Mammary epithelial cell (primary cell): ENCODE results near the gene RFXAP.

Source experiments
- EZH2 ChIP-seq: IDR thresholded peaks from 2 replicates; pipeline ENCODE4 v1.6.1; 2012; ENCODE audit warnings: low read length, inconsistent platforms, borderline replicate concordance
- TF ChIP-seq, protein P1 (sequence below), 2 donors: IDR thresholded peaks in 1 of 2; conservative IDR thresholded peaks in 1 of 2; 2 replicates each; pipeline ENCODE4 v1.5.1; 2011 to 2012; ENCODE audit warnings: inconsistent platforms in 2 of 2, low read length in 2 of 2, mild to moderate bottlenecking in 2 of 2, control low read depth in 1 of 2, low read depth in 1 of 2; ENCODE audit not compliant: insufficient read depth in 1 of 2; ENCODE audit errors: extremely low read depth in 1 of 2

DNA sequence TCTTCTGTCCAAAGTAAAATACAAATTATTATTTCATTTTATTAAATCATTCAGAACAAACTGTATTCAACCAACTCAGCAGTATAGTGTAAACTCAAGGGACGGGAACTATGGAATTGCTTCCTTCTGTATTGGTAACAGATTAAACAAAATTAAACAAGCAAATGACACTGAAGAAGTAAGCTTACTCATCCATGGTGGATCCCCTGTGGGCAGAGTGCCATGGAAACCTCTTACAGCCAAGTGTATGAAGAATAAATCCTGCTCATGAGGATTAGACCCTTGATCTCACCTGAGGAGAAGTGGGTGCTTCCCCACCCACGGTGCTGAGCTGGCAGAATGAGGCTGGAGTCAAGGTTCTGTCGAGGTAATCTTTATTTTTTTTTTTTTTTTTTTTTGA is 18.0 kb upstream of the RFXAP start:
- TF ChIP-seq, protein P1, sequence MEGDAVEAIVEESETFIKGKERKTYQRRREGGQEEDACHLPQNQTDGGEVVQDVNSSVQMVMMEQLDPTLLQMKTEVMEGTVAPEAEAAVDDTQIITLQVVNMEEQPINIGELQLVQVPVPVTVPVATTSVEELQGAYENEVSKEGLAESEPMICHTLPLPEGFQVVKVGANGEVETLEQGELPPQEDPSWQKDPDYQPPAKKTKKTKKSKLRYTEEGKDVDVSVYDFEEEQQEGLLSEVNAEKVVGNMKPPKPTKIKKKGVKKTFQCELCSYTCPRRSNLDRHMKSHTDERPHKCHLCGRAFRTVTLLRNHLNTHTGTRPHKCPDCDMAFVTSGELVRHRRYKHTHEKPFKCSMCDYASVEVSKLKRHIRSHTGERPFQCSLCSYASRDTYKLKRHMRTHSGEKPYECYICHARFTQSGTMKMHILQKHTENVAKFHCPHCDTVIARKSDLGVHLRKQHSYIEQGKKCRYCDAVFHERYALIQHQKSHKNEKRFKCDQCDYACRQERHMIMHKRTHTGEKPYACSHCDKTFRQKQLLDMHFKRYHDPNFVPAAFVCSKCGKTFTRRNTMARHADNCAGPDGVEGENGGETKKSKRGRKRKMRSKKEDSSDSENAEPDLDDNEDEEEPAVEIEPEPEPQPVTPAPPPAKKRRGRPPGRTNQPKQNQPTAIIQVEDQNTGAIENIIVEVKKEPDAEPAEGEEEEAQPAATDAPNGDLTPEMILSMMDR (conservative IDR thresholded peaks at IDR 0.05 in 1 of 2, IDR thresholded peaks at IDR 0.05 in 1 of 2; ENCODE audit: extremely low read depth in 1 of 2, insufficient read depth in 1 of 2, low read depth in 1 of 2, low read length in 2 of 2) = no peak
- no peak for TF ChIP-seq EZH2
